ENCODE data around the gene SMYD3. TPM values are rescaled to one million over a fixed set of nuclear protein-coding genes. Genes with fewer than 3 reads are reported as not detected.

SMYD3 gene
- total RNA-seq, 1 experiment from 2014 or later: 17.4 TPM

DNA sequence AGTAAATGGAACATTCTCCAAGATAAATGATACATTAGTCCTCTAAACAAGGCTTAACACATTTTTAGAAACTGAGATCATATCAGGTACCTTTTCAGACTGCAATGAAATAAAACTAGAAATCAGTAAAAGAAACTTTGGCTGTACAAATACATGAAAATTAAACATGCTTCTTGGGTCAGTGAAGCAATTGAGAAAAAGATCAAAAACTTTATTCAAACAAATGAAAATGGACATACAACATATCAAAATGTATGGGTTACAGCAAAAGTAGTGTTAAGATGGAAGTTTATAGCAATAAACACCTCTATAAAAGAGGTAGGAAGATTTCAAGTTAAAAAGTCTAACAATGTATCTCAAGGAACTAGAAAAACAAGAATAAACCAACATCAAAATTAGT lies 598.5 kb downstream of the SMYD3 start:
- Histone ChIP-seq H3K27ac (ENCODE audit: low read length) (no peak overlapping the region), H3K27me3 (ENCODE audit: control insufficient read depth, insufficient read depth, low read length) (no peaks in the 10 kb centered on the region), H3K9me3 (ENCODE audit: control insufficient read depth, insufficient read depth, low read depth, low read length) (no peaks in the 10 kb centered on the region), H3K36me3 (ENCODE audit: control insufficient read depth, insufficient read depth, low read length) (no peaks in the 10 kb centered on the region), H3K4me1 (ENCODE audit: control insufficient read depth, insufficient read depth, low read length) (no peaks in the 10 kb centered on the region), H3K4me3 (ENCODE audit: low read depth in 2 of 2, low read length in 2 of 2) (no peak overlapping the region)
- in situ Hi-C loops (cut with HindIII; ENCODE audit: low pct_unique_long_range_greater_than_20kb, low sequenced_read_pairs): no loop called here
- POLR2A ChIA-PET: no interaction called here
- TF ChIP-seq SIN3A (IDR thresholded peaks at IDR 0.05; ENCODE audit: borderline replicate concordance, insufficient read depth, low read depth, low read length) (no peak), TCF7L2 (IDR thresholded peaks at IDR 0.05; ENCODE audit: low read depth, low read length) (no peak), POLR2AphosphoS5 (IDR thresholded peaks at IDR 0.05; ENCODE audit: low read depth, low read length) (no peak)
- TF ChIP-seq, protein P1, sequence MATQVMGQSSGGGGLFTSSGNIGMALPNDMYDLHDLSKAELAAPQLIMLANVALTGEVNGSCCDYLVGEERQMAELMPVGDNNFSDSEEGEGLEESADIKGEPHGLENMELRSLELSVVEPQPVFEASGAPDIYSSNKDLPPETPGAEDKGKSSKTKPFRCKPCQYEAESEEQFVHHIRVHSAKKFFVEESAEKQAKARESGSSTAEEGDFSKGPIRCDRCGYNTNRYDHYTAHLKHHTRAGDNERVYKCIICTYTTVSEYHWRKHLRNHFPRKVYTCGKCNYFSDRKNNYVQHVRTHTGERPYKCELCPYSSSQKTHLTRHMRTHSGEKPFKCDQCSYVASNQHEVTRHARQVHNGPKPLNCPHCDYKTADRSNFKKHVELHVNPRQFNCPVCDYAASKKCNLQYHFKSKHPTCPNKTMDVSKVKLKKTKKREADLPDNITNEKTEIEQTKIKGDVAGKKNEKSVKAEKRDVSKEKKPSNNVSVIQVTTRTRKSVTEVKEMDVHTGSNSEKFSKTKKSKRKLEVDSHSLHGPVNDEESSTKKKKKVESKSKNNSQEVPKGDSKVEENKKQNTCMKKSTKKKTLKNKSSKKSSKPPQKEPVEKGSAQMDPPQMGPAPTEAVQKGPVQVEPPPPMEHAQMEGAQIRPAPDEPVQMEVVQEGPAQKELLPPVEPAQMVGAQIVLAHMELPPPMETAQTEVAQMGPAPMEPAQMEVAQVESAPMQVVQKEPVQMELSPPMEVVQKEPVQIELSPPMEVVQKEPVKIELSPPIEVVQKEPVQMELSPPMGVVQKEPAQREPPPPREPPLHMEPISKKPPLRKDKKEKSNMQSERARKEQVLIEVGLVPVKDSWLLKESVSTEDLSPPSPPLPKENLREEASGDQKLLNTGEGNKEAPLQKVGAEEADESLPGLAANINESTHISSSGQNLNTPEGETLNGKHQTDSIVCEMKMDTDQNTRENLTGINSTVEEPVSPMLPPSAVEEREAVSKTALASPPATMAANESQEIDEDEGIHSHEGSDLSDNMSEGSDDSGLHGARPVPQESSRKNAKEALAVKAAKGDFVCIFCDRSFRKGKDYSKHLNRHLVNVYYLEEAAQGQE (IDR thresholded peaks at IDR 0.05; ENCODE audit: insufficient read depth in 1 of 2, low read depth in 2 of 2, low read length in 1 of 2): no peak
- TF ChIP-seq, protein P2, sequence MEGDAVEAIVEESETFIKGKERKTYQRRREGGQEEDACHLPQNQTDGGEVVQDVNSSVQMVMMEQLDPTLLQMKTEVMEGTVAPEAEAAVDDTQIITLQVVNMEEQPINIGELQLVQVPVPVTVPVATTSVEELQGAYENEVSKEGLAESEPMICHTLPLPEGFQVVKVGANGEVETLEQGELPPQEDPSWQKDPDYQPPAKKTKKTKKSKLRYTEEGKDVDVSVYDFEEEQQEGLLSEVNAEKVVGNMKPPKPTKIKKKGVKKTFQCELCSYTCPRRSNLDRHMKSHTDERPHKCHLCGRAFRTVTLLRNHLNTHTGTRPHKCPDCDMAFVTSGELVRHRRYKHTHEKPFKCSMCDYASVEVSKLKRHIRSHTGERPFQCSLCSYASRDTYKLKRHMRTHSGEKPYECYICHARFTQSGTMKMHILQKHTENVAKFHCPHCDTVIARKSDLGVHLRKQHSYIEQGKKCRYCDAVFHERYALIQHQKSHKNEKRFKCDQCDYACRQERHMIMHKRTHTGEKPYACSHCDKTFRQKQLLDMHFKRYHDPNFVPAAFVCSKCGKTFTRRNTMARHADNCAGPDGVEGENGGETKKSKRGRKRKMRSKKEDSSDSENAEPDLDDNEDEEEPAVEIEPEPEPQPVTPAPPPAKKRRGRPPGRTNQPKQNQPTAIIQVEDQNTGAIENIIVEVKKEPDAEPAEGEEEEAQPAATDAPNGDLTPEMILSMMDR (IDR thresholded peaks at IDR 0.05): no peak
- CTCF ChIA-PET: no interaction called here
- ATAC-seq (no peak), DNase-seq (ENCODE audit: low read depth, low spot score) (no peak)
- intact Hi-C loops (cut with micrococcal nuclease; ENCODE audit: unreplicated experiment): no loop called here
- no TSS peak for BruUV-seq (replicated peaks)

DNA sequence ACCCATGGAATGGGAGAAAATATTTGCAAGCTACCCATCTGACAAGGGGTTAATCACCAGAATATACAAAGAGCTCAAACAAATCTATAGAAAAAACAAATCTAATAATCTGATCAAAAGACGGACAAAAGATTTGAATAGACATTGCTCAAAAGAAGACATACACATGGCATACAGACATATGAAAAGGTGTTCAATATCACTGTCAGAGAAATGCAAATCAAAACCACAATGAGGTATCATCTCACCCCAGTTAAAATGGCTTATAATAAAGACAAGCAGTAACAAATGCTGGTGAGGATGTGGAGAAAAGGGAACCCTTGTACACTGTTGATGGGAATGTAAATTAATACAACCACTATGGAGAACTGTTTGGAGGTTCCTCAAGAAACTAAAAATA lies 600.9 kb downstream of the SMYD3 start:
- ATAC-seq (no peak), DNase-seq (ENCODE audit: low read depth, low spot score) (no peak)
- no peak overlapping the region for H3K27ac ChIP-seq (ENCODE audit: low read length)
- H3K9me3 ChIP-seq (ENCODE audit: control insufficient read depth, insufficient read depth, low read depth, low read length): no peaks in the 10 kb centered on the region
- no peaks in the 10 kb centered on the region for H3K4me1 ChIP-seq (ENCODE audit: control insufficient read depth, insufficient read depth, low read length)
- no peaks in the 10 kb centered on the region for H3K27me3 ChIP-seq (ENCODE audit: control insufficient read depth, insufficient read depth, low read length)
- no peak for TF ChIP-seq POLR2AphosphoS5 (IDR thresholded peaks at IDR 0.05; ENCODE audit: low read depth, low read length)
- TF ChIP-seq TCF7L2 (IDR thresholded peaks at IDR 0.05; ENCODE audit: low read depth, low read length): no peak
- TF ChIP-seq, protein P1 (IDR thresholded peaks at IDR 0.05; ENCODE audit: insufficient read depth in 1 of 2, low read depth in 2 of 2, low read length in 1 of 2): no peak
- TF ChIP-seq, protein P2 (IDR thresholded peaks at IDR 0.05): no peak
- H3K4me3 ChIP-seq (ENCODE audit: low read depth in 2 of 2, low read length in 2 of 2): no peak overlapping the region
- ChIA-PET CTCF (no interaction called here), POLR2A (no interaction called here)
- in situ Hi-C loops (cut with HindIII; ENCODE audit: low pct_unique_long_range_greater_than_20kb, low sequenced_read_pairs) (no loop called here), intact Hi-C loops (cut with micrococcal nuclease; ENCODE audit: unreplicated experiment) (no loop called here)
- no peaks in the 10 kb centered on the region for H3K36me3 ChIP-seq (ENCODE audit: control insufficient read depth, insufficient read depth, low read length)
- BruUV-seq (replicated peaks): no TSS peak

All from Panc1 (cell line).